Panc1 (cell line): ENCODE measurements around the gene BTK. TPM values are rescaled to one million over a fixed set of nuclear protein-coding genes. Genes with fewer than 3 reads are reported as not detected.

Source experiments
- ATAC-seq: fragments of 200-7000 bp; cut with Tn5 transposase; 2 replicates; pipeline ENCODE4 v1.9.1; 2020; ENCODE audit warnings: mild to moderate bottlenecking, moderate library complexity
- BruUV-seq: library from RNA; stranded (reverse); fragments of 400-500 nt; replicated peaks from 2 replicates; lab custom pipeline; 2021; lab: Mats Ljungman, UMichigan
- CTCF ChIA-PET: fragments of 300-600 bp; sonication (Branson Sonifier 250); formaldehyde crosslinking; loops from one replicate; lab custom pipeline; 2022; ENCODE audit warnings: antibody characterized with exemption; lab: Charles Lee
- POLR2A ChIA-PET: fragments of 300-600 bp; sonication (Branson Sonifier 250); formaldehyde crosslinking; loops from one replicate; lab custom pipeline; 2022; ENCODE audit warnings: antibody characterized with exemption; lab: Charles Lee
- DNase-seq: peaks from one replicate; pipeline ENCODE4 v3.0.0-alpha.2; 2010; ENCODE audit warnings: low read depth, low spot score
- H3K27ac ChIP-seq: 2 replicates; pipeline ENCODE4 v1.5.1; 2011; ENCODE audit warnings: mild to moderate bottlenecking, low read length, inconsistent platforms
- H3K27me3 ChIP-seq: fragments of 200-500 bp; sonication (Bioruptor generic); 2 replicates; pipeline ENCODE4 v1.6.0; 2014; ENCODE audit warnings: low read length, inconsistent platforms; ENCODE audit not compliant: control insufficient read depth, insufficient read depth
- H3K36me3 ChIP-seq: fragments of 200-500 bp; sonication (Bioruptor generic); 2 replicates; pipeline ENCODE4 v1.5.1; 2014; ENCODE audit warnings: inconsistent platforms, mild to moderate bottlenecking, low read length, moderate library complexity; ENCODE audit not compliant: control insufficient read depth, insufficient read depth
- H3K4me1 ChIP-seq: 2 replicates; pipeline ENCODE4 v1.5.1; 2011; ENCODE audit warnings: inconsistent platforms, mild to moderate bottlenecking, low read length, moderate library complexity; ENCODE audit not compliant: control insufficient read depth, insufficient read depth
- H3K4me3 ChIP-seq, 2 experiments: 2 replicates each; pipeline ENCODE4 v1.5.1; 2011 to 2012; ENCODE audit warnings: low read depth in 2 of 2, low read length in 2 of 2, mild to moderate bottlenecking in 2 of 2, inconsistent platforms in 1 of 2, moderate library complexity in 1 of 2
- H3K9me3 ChIP-seq: fragments of 200-500 bp; sonication (Bioruptor generic); 2 replicates; pipeline ENCODE4 v1.5.1; 2014; ENCODE audit warnings: low read depth, mild to moderate bottlenecking, inconsistent platforms, low read length, moderate library complexity; ENCODE audit not compliant: control insufficient read depth, insufficient read depth
- CTCF ChIP-seq: fragments of 450-650 bp; IDR thresholded peaks from 2 replicates; pipeline ENCODE4 v1.5.1; 2017; ENCODE audit warnings: mild to moderate bottlenecking
- POLR2AphosphoS5 ChIP-seq: IDR thresholded peaks from 2 replicates; pipeline ENCODE4 v1.6.1; 2012; ENCODE audit warnings: mild to moderate bottlenecking, low read depth, low read length, moderate library complexity
- REST ChIP-seq, 2 experiments: IDR thresholded peaks; 2 replicates each; pipeline ENCODE4 v1.6.1; 2011 to 2012; ENCODE audit warnings: low read depth in 2 of 2, control low read depth in 1 of 2, low read length in 1 of 2, mild to moderate bottlenecking in 1 of 2, moderate library complexity in 1 of 2; ENCODE audit not compliant: insufficient read depth in 1 of 2
- SIN3A ChIP-seq: IDR thresholded peaks from 2 replicates; pipeline ENCODE4 v1.6.1; 2012; ENCODE audit warnings: low read depth, mild to moderate bottlenecking, low read length, moderate library complexity, borderline replicate concordance; ENCODE audit not compliant: insufficient read depth
- TCF7L2 ChIP-seq: IDR thresholded peaks from 2 replicates; pipeline ENCODE4 v1.6.1; 2011; ENCODE audit warnings: mild to moderate bottlenecking, low read depth, low read length, inconsistent platforms
- in situ Hi-C: cut with HindIII; loops from 2 replicates; pipeline ENCODE4 v1.10.0; 2016; ENCODE audit warnings: low sequenced_read_pairs, low pct_unique_long_range_greater_than_20kb
- intact Hi-C: fragments of 100-400 bp; cut with micrococcal nuclease; formaldehyde crosslinking; loops from one replicate; pipeline ENCODE4 v1.10.0; 2022; ENCODE audit not compliant: unreplicated experiment
- total RNA-seq: library from RNA; stranded (reverse); gene quantifications from one replicate; pipeline ENCODE4 v1.2.1, GENCODE V29; 2021; ENCODE audit not compliant: unreplicated experiment

Gene BTK
- total RNA-seq, 1 experiment from 2014 or later = not detected

- DNase-seq (no peak), ATAC-seq (no peak)
- no peak overlapping the region for H3K27ac ChIP-seq
- H3K4me1 ChIP-seq = peaks cover 14% of the 10 kb centered on the region
- no TSS peak for BruUV-seq
- H3K9me3 ChIP-seq = no peaks in the 10 kb centered on the region
- ChIA-PET POLR2A (no interaction called here), CTCF (no interaction called here)
- no peak overlapping the region for H3K4me3 ChIP-seq
- in situ Hi-C loops (no loop called here), intact Hi-C loops (no loop called here)
- H3K36me3 ChIP-seq = peaks cover 14% of the 10 kb centered on the region
- no peaks in the 10 kb centered on the region for H3K27me3 ChIP-seq
- TF ChIP-seq TCF7L2 (no peak), POLR2AphosphoS5 (no peak), REST (IDR thresholded peaks at IDR 0.05; ENCODE audit: insufficient read depth in 1 of 2, low read depth in 2 of 2, low read length in 1 of 2) (no peak)
Measured at GRCh38 chrX:101395789-101396188, 9.8 kb upstream of the BTK start.

- TF ChIP-seq POLR2AphosphoS5 = 0 out of 2 replicates have a peak, but pooled peaks have one; percentile 45
- no peak for TF ChIP-seq SIN3A
- POLR2A ChIA-PET = no interaction called here
- H3K4me1 ChIP-seq = peaks cover 14% of the 10 kb centered on the region
- ATAC-seq (no peak), DNase-seq (no peak)
- in situ Hi-C loops = no loop called here
- H3K4me3 ChIP-seq = no peak overlapping the region
- H3K27me3 ChIP-seq = no peaks in the 10 kb centered on the region
- H3K36me3 ChIP-seq = peaks cover 14% of the 10 kb centered on the region
- CTCF ChIA-PET = no interaction called here
- no TSS peak for BruUV-seq
- H3K27ac ChIP-seq = no peak overlapping the region
- H3K9me3 ChIP-seq = no peaks in the 10 kb centered on the region
- intact Hi-C loops = no loop called here
Measured at GRCh38 chrX:101394372-101394771, 8.4 kb upstream of the BTK start.

- TF ChIP-seq CTCF (no peak), REST (IDR thresholded peaks at IDR 0.05; ENCODE audit: insufficient read depth in 1 of 2, low read depth in 2 of 2, low read length in 1 of 2) (no peak), TCF7L2 (no peak), POLR2AphosphoS5 (peak; percentile 16; the same call in 1 of the 2 replicates), SIN3A (no peak)
- Histone ChIP-seq H3K27ac (no peak overlapping the region), H3K4me1 (peaks cover 14% of the 10 kb centered on the region), H3K9me3 (no peaks in the 10 kb centered on the region), H3K36me3 (peaks cover 14% of the 10 kb centered on the region), H3K27me3 (no peaks in the 10 kb centered on the region), H3K4me3 (no peak overlapping the region)
- ATAC-seq (no peak), DNase-seq (no peak)
- in situ Hi-C loops (no loop called here), intact Hi-C loops (no loop called here)
- CTCF ChIA-PET = no interaction called here
- POLR2A ChIA-PET = no interaction called here
- no TSS peak for BruUV-seq
Measured at GRCh38 chrX:101393530-101394305, 7.7 kb upstream of the BTK start.
